ENCODE results near the gene TNRC18. TPM values are rescaled to one million over a fixed set of nuclear protein-coding genes. Genes with fewer than 3 reads are reported as not detected.

The TNRC18 gene
- polyA plus RNA-seq, 1 of the 3 experiments (the other 2 are of a cell fraction): 34.4 TPM

- H3K79me2 ChIP-seq (ENCODE audit: insufficient read depth): peaks cover 100% of the 10 kb centered on the region
- H3K4me1 ChIP-seq (ENCODE audit: control insufficient read depth in 1 of 2, insufficient read depth in 2 of 2, low read depth in 1 of 2, low read length in 1 of 2): no peaks in the 10 kb centered on the region
- ChIA-PET POLR2A (no interaction called here), CTCF (interaction anchor here (0.9 to 7.9 kb wide), 5 partner anchors 8 to 129 kb away, joined by 4 to 150 read pairs (median 40); no protein-coding TSS in a partner anchor)
- 83% methylated on average over 9 of the region's 9 CpGs for WGBS (ENCODE audit: low lambda C conversion rate)
- H3K4me2 ChIP-seq: no peak overlapping the region
- no peak overlapping the region for H3K27ac ChIP-seq (ENCODE audit: low read depth in 2 of 2, low read length in 1 of 2)
- DNase-seq: no peak
- peaks cover 18% of the 10 kb centered on the region for H3F3A ChIP-seq (replicated peaks; ENCODE audit: insufficient read depth)
- peaks cover 97% of the 10 kb centered on the region for H4K20me1 ChIP-seq (ENCODE audit: insufficient read depth)
- H3K9me2 ChIP-seq: no peaks in the 10 kb centered on the region
- no peak overlapping the region for H2AFZ ChIP-seq (ENCODE audit: low read depth)
- H3K9me3 ChIP-seq: no peaks in the 10 kb centered on the region
- no peaks in the 10 kb centered on the region for H3K27me3 ChIP-seq (ENCODE audit: insufficient read depth)
- no peak overlapping the region for H3K4me3 ChIP-seq (ENCODE audit: low read depth in 2 of 2, low read length in 1 of 2)
- H3K36me3 ChIP-seq (replicated peaks in 1 of 2; ENCODE audit: control insufficient read depth in 1 of 2, insufficient read depth in 2 of 2, low read length in 1 of 2): peaks cover 10 to 37% of the 10 kb centered on the region in 2 experiments
- no peak overlapping the region for H3K9ac ChIP-seq
- TF ChIP-seq, protein P1, sequence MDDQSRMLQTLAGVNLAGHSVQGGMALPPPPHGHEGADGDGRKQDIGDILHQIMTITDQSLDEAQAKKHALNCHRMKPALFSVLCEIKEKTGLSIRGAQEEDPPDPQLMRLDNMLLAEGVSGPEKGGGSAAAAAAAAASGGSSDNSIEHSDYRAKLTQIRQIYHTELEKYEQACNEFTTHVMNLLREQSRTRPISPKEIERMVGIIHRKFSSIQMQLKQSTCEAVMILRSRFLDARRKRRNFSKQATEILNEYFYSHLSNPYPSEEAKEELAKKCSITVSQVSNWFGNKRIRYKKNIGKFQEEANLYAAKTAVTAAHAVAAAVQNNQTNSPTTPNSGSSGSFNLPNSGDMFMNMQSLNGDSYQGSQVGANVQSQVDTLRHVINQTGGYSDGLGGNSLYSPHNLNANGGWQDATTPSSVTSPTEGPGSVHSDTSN (IDR thresholded peaks at IDR 0.05): no peak
- no peak for TF ChIP-seq GATA2 (CRISPR knock-in tag; IDR thresholded peaks at IDR 0.05)
- no peak for TF ChIP-seq REST (IDR thresholded peaks at IDR 0.05; ENCODE audit: low read depth, low read length)
- no peak for TF ChIP-seq FOSL2 (IDR thresholded peaks at IDR 0.05; ENCODE audit: borderline replicate concordance, low read depth)
- no peak for TF ChIP-seq FOXJ3 (CRISPR knock-in tag; IDR thresholded peaks at IDR 0.05)
- TF ChIP-seq, protein P2, sequence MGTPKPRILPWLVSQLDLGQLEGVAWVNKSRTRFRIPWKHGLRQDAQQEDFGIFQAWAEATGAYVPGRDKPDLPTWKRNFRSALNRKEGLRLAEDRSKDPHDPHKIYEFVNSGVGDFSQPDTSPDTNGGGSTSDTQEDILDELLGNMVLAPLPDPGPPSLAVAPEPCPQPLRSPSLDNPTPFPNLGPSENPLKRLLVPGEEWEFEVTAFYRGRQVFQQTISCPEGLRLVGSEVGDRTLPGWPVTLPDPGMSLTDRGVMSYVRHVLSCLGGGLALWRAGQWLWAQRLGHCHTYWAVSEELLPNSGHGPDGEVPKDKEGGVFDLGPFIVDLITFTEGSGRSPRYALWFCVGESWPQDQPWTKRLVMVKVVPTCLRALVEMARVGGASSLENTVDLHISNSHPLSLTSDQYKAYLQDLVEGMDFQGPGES (IDR thresholded peaks at IDR 0.05; ENCODE audit: low read depth, low read length): no peak
- TF ChIP-seq NRF1 (IDR thresholded peaks at IDR 0.05; ENCODE audit: low read depth, low read length): no peak
- TF ChIP-seq RCOR1 (IDR thresholded peaks at IDR 0.05; ENCODE audit: low read length): no peak
- TF ChIP-seq, protein P3, sequence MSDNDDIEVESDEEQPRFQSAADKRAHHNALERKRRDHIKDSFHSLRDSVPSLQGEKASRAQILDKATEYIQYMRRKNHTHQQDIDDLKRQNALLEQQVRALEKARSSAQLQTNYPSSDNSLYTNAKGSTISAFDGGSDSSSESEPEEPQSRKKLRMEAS (IDR thresholded peaks at IDR 0.05; ENCODE audit: low read depth): no peak
- no peak for TF ChIP-seq RFX5 (IDR thresholded peaks at IDR 0.05; ENCODE audit: low read length)
Observed at GRCh38 chr7:5367661-5368060, 56.0 kb downstream of the TNRC18 start.

Data from SK-N-SH (cell line).